ENCODE measurements around the gene XIRP1. TPM values are rescaled to one million over a fixed set of nuclear protein-coding genes. Genes with fewer than 3 reads are reported as not detected.

The XIRP1 gene
- total RNA-seq, 3 donors from 2014 or later: 0.44 TPM; not detected in 2

- H3K4me1 ChIP-seq: peaks cover 0 to 7% of the 10 kb centered on the region in 2 donors
Measured at GRCh38 chr3:39181408-39182335, 10.7 kb downstream of the XIRP1 start.

DNA sequence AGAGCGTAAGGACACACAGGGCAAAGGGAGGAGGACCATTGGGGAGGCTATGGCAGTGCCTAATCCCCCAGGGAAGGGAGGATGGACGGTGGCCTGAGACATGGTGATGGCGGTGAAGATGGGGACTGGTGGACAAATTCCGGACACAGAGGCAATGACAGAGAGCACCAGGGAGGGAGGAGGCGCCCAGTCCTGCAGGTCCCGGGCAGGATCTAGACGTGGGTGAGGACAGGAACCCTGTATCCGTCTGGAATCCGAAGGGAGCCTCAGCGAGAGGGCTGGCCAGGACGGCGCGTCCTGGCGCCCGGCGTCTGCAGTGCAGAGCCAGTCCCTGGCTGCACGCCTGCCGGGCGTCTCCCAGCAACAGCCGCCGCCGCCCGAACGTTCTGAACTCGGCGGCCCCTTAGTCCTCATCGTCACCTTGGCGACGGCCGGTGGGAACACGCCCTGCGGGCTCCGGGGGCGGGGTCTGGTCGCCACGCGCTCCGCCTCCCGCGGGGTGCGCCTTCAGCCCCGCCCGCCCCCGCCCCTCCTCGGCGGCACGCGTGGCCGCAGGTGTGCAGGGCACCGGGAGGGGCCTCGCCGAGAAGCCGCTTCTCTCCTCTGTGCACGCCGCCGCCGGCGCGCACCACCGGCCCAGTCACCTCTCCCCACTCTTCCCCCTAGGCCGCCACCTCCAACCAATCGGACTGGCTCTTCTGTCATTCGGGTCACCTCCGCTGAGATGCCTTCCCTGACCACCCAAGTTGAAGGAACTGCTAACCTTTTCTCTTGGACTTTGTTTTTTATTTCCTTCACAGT, 11.6 kb downstream of the XIRP1 start:
- DNase-seq (ENCODE audit: low spot score in 2 of 2): peak; percentile 92 to 93
- Histone ChIP-seq H3K4me1 (peaks cover 0 to 7% of the 10 kb centered on the region in 2 donors), H3K27me3 (no peaks in the 10 kb centered on the region), H3K4me3 (peak overlapping the region; percentile 17 to 55 (median 42)), H3K9me3 (no peaks in the 10 kb centered on the region), H3K36me3 (no peaks in the 10 kb centered on the region), H3K27ac (peak overlapping the region; percentile 93 to 98)
- TF ChIP-seq, protein P1, sequence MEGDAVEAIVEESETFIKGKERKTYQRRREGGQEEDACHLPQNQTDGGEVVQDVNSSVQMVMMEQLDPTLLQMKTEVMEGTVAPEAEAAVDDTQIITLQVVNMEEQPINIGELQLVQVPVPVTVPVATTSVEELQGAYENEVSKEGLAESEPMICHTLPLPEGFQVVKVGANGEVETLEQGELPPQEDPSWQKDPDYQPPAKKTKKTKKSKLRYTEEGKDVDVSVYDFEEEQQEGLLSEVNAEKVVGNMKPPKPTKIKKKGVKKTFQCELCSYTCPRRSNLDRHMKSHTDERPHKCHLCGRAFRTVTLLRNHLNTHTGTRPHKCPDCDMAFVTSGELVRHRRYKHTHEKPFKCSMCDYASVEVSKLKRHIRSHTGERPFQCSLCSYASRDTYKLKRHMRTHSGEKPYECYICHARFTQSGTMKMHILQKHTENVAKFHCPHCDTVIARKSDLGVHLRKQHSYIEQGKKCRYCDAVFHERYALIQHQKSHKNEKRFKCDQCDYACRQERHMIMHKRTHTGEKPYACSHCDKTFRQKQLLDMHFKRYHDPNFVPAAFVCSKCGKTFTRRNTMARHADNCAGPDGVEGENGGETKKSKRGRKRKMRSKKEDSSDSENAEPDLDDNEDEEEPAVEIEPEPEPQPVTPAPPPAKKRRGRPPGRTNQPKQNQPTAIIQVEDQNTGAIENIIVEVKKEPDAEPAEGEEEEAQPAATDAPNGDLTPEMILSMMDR (IDR thresholded peaks at IDR 0.05): peak in 2 of 3 donors; percentile 37 to 48
- peak; percentile 45 to 67 (median 53) for TF ChIP-seq POLR2AphosphoS5 (IDR thresholded peaks at IDR 0.05)
- TF ChIP-seq POLR2A (IDR thresholded peaks at IDR 0.05): peak; percentile 23
- intact Hi-C loops (cut with DNase I; ENCODE audit: low total_unique reads): no loop called here

More at GRCh38 chr3:39181408-39182335, 10.7 kb downstream of the XIRP1 start:
- H3K27me3 ChIP-seq: no peaks in the 10 kb centered on the region
- H3K36me3 ChIP-seq: no peaks in the 10 kb centered on the region
- TF ChIP-seq POLR2AphosphoS5 (IDR thresholded peaks at IDR 0.05) (no peak), POLR2A (IDR thresholded peaks at IDR 0.05) (no peak)
- TF ChIP-seq, protein P1 (IDR thresholded peaks at IDR 0.05): no peak
- H3K27ac ChIP-seq: peak overlapping the region; percentile 93 to 98
- intact Hi-C loops (cut with DNase I; ENCODE audit: low total_unique reads): no loop called here
- H3K4me3 ChIP-seq: peak overlapping the region in 2 of 3 donors; percentile 42 to 55
- H3K9me3 ChIP-seq: no peaks in the 10 kb centered on the region
- DNase-seq (ENCODE audit: low spot score in 2 of 2): no peak

- Histone ChIP-seq H3K36me3 (no peaks in the 10 kb centered on the region), H3K27ac (peak overlapping the region; percentile 93 to 98), H3K27me3 (no peaks in the 10 kb centered on the region), H3K4me1 (peaks cover 0 to 7% of the 10 kb centered on the region in 2 donors), H3K9me3 (no peaks in the 10 kb centered on the region), H3K4me3 (peak overlapping the region; percentile 17 to 55 (median 42))
- intact Hi-C loops (cut with DNase I; ENCODE audit: low total_unique reads): no loop called here
- DNase-seq (ENCODE audit: low spot score in 2 of 2): no peak
- no peak for TF ChIP-seq POLR2AphosphoS5 (IDR thresholded peaks at IDR 0.05)
- TF ChIP-seq, protein P1 (IDR thresholded peaks at IDR 0.05): no peak
Measured at GRCh38 chr3:39180183-39180545, 12.2 kb downstream of the XIRP1 start.

DNA sequence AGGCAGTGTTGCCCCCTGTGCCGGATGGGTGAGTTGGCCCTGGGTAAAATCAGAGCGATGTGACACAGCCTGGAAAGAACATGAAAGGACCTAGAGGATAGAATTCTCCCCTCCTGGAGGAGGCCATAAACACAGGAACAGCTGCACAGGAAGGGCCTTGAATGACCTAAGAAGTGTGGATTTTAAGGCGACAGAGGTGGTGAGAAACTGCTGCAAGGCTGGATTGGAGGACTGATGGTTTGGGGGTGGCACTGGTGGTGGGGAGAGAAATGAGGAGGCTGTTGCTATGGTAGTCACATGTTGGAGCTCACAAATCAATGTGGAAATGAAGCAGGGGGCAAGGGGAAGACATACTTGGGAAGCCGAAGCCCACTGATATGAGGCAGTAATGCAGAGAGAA, 13.8 kb downstream of the XIRP1 start:
- H3K4me3 ChIP-seq: peak overlapping the region in 2 of 3 donors; percentile 56 to 59
- H3K36me3 ChIP-seq: no peaks in the 10 kb centered on the region
- DNase-seq (ENCODE audit: low spot score in 2 of 2): no peak
- intact Hi-C loops (cut with DNase I; ENCODE audit: low total_unique reads): loop anchor here (2.0 kb wide), 1 partner anchor 28 kb away; no protein-coding TSS in a partner anchor
- peak overlapping the region; percentile 93 to 98 for H3K27ac ChIP-seq
- peaks cover 0 to 7% of the 10 kb centered on the region in 2 donors for H3K4me1 ChIP-seq
- TF ChIP-seq, protein P1 (IDR thresholded peaks at IDR 0.05): no peak
- TF ChIP-seq POLR2AphosphoS5 (IDR thresholded peaks at IDR 0.05) (no peak), POLR2A (IDR thresholded peaks at IDR 0.05) (no peak)
- no peaks in the 10 kb centered on the region for H3K27me3 ChIP-seq
- H3K9me3 ChIP-seq: no peaks in the 10 kb centered on the region
